Tibial nerve (tissue), 4 donors: ENCODE data around the gene GABRB1. TPM values are rescaled to one million over a fixed set of nuclear protein-coding genes. Genes with fewer than 3 reads are reported as not detected.

Experiments used
- DNase-seq, 2 donors: peaks; one replicate each; pipeline ENCODE4 v3.0.0-alpha.2; 2019; ENCODE audit warnings: low spot score in 2 of 2
- H3K27ac ChIP-seq, 4 donors: fragments of 200-600 bp; sonication (generic) in 3 of 4; one replicate each; pipeline ENCODE4 v1.5.1; 2017 to 2019; ENCODE audit warnings: mild to moderate bottlenecking in 1 of 4
- H3K27me3 ChIP-seq, 2 donors: fragments of 200-600 bp; sonication (generic) in 1 of 2; one replicate each; pipeline versions ENCODE4 v1.5.1 to v1.6.0; 2017 to 2019
- H3K36me3 ChIP-seq, 3 donors: fragments of 200-600 bp; sonication (generic); one replicate each; pipeline ENCODE4 v1.5.1; 2018 to 2019
- H3K4me1 ChIP-seq, 4 donors: fragments of 200-600 bp; sonication (generic) in 3 of 4; one replicate each; pipeline ENCODE4 v1.5.1; 2017 to 2019
- H3K4me3 ChIP-seq, 4 donors: fragments of 200-600 bp; sonication (generic) in 3 of 4; one replicate each; pipeline ENCODE4 v1.5.1; 2017 to 2019; ENCODE audit warnings: mild to moderate bottlenecking in 1 of 4, moderate library complexity in 1 of 4
- H3K9me3 ChIP-seq, 4 donors: fragments of 200-600 bp; sonication (generic) in 3 of 4; one replicate each; pipeline ENCODE4 v1.5.1; 2017 to 2019
- EP300 ChIP-seq, 2 donors: sonication (generic); formaldehyde crosslinking; IDR thresholded peaks; one replicate each; pipeline ENCODE4 v1.6.1; 2017; ENCODE audit warnings: antibody characterized with exemption in 2 of 2, mild to moderate bottlenecking in 1 of 2
- POLR2A ChIP-seq, 2 donors: fragments of 450-650 bp; IDR thresholded peaks; one replicate each; pipeline ENCODE4 v1.6.1; 2017; ENCODE audit warnings: antibody characterized with exemption in 2 of 2, mild to moderate bottlenecking in 2 of 2, moderate library complexity in 2 of 2
- WGBS, 2 donors: methylation state at CpG; one replicate each; pipeline ENCODE4 v1.1.5; 2018; 5-methylcytosine and 5-hydroxymethylcytosine counted together
- total RNA-seq, 4 donors: library from RNA; depleted of rRNA; stranded (reverse); fragments of >200 nt; gene quantifications; one replicate each; pipeline ENCODE4 v1.1.0, GENCODE V29; 2016
- TF ChIP-seq, protein P1 (sequence below), 5 experiments: fragments of 200-600 bp in 3 of 5; fragments of 450-650 bp in 2 of 5; sonication (generic) in 3 of 5; IDR thresholded peaks; one replicate each; pipeline ENCODE4 v1.5.1; 2016 to 2019; ENCODE audit warnings: antibody characterized with exemption in 5 of 5, mild to moderate bottlenecking in 3 of 5, moderate library complexity in 2 of 5

Gene GABRB1
- total RNA-seq, 4 donors from 2014 or later = not detected

DNA sequence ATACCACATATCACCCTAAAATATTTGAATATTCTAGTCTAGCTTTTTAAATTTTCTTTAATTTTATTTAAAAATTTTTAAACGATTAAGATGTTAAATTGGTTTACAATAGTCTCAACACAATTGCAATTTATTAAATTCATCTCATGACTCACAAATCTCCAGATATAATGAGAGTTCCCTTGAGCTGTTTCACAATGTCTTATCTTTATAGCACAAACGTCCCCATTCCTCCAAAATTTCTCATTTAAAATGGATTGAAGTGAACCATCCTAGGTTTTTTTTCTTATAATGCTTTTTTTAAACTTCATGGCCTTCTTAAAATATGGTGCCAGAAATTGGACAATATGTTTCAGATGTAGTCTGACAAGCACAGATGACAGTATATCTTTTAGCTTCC is 204.4 kb downstream of the GABRB1 start:
- WGBS, 2 donors = 63 to 66% methylated on average over 2 of the region's 2 CpGs
- Histone ChIP-seq H3K27me3 (no peaks in the 10 kb centered on the region), H3K27ac (no peak overlapping the region), H3K4me1 (no peaks in the 10 kb centered on the region), H3K4me3 (no peak overlapping the region), H3K9me3 (no peaks in the 10 kb centered on the region), H3K36me3 (no peaks in the 10 kb centered on the region)
- TF ChIP-seq EP300 (IDR thresholded peaks at IDR 0.05) (no peak), POLR2A (IDR thresholded peaks at IDR 0.05) (no peak)
- TF ChIP-seq, protein P1, sequence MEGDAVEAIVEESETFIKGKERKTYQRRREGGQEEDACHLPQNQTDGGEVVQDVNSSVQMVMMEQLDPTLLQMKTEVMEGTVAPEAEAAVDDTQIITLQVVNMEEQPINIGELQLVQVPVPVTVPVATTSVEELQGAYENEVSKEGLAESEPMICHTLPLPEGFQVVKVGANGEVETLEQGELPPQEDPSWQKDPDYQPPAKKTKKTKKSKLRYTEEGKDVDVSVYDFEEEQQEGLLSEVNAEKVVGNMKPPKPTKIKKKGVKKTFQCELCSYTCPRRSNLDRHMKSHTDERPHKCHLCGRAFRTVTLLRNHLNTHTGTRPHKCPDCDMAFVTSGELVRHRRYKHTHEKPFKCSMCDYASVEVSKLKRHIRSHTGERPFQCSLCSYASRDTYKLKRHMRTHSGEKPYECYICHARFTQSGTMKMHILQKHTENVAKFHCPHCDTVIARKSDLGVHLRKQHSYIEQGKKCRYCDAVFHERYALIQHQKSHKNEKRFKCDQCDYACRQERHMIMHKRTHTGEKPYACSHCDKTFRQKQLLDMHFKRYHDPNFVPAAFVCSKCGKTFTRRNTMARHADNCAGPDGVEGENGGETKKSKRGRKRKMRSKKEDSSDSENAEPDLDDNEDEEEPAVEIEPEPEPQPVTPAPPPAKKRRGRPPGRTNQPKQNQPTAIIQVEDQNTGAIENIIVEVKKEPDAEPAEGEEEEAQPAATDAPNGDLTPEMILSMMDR (IDR thresholded peaks at IDR 0.05) = no peak
- no peak for DNase-seq

GRCh38 chr4:47238667-47239066 is 207.3 kb downstream of the GABRB1 start:
- 50% methylated on average over 1 of the region's 1 CpG for WGBS, 2 donors
- Histone ChIP-seq H3K27me3 (no peaks in the 10 kb centered on the region), H3K9me3 (no peaks in the 10 kb centered on the region), H3K4me3 (no peak overlapping the region), H3K27ac (no peak overlapping the region), H3K36me3 (no peaks in the 10 kb centered on the region), H3K4me1 (no peaks in the 10 kb centered on the region)
- no peak for DNase-seq
- no peak for TF ChIP-seq POLR2A (IDR thresholded peaks at IDR 0.05)
- TF ChIP-seq, protein P1 (IDR thresholded peaks at IDR 0.05) = no peak
- TF ChIP-seq EP300 (IDR thresholded peaks at IDR 0.05) = no peak

- 68 to 71% methylated on average over 4 of the region's 4 CpGs for WGBS, 2 donors
- Histone ChIP-seq H3K4me1 (no peaks in the 10 kb centered on the region), H3K27me3 (no peaks in the 10 kb centered on the region), H3K4me3 (no peak overlapping the region), H3K36me3 (no peaks in the 10 kb centered on the region), H3K9me3 (no peaks in the 10 kb centered on the region), H3K27ac (no peak overlapping the region)
- no peak for TF ChIP-seq POLR2A (IDR thresholded peaks at IDR 0.05)
- TF ChIP-seq, protein P1 (IDR thresholded peaks at IDR 0.05) = no peak
- TF ChIP-seq EP300 (IDR thresholded peaks at IDR 0.05) = no peak
- DNase-seq = no peak
Measured at GRCh38 chr4:47239649-47240048, 208.3 kb downstream of the GABRB1 start.

GRCh38 chr4:47251348-47252135 is 220.2 kb downstream of the GABRB1 start:
- TF ChIP-seq EP300 (IDR thresholded peaks at IDR 0.05) (no peak), POLR2A (IDR thresholded peaks at IDR 0.05) (no peak)
- TF ChIP-seq, protein P1 (IDR thresholded peaks at IDR 0.05) = no peak
- Histone ChIP-seq H3K27ac (no peak overlapping the region), H3K27me3 (no peaks in the 10 kb centered on the region), H3K36me3 (no peaks in the 10 kb centered on the region), H3K9me3 (peaks cover 0 to 7% (median 0%) of the 10 kb centered on the region in 4 donors), H3K4me3 (no peak overlapping the region), H3K4me1 (no peaks in the 10 kb centered on the region)
- DNase-seq = no peak
- WGBS, 2 donors = 78 to 84% methylated on average over 9 of the region's 9 CpGs

DNA sequence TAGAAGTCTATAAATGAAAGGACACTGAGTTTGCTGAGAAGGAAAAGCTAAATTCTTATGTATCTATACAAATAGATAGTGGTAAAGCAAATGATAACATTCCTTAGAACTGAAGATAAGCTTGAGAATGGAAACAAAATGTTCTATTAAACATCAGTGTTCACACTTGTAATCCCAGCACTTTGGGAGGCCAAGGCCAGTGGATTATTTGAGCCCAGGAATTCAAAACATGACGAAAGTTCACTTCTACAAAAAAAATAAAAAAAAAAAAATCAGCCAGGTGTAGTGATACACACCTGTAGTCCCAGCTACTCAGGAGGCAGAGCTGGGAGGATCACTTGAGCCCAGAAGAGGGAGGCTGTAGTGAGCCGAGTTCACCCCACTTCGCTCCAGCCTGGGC is 232.4 kb downstream of the GABRB1 start:
- no peaks in the 10 kb centered on the region for H3K36me3 ChIP-seq
- 95 to 96% methylated on average over 3 of the region's 3 CpGs for WGBS, 2 donors
- H3K4me3 ChIP-seq = no peak overlapping the region
- H3K4me1 ChIP-seq = no peaks in the 10 kb centered on the region
- no peak overlapping the region for H3K27ac ChIP-seq
- TF ChIP-seq EP300 (IDR thresholded peaks at IDR 0.05) = no peak
- no peak for TF ChIP-seq POLR2A (IDR thresholded peaks at IDR 0.05)
- TF ChIP-seq, protein P1 (IDR thresholded peaks at IDR 0.05) = no peak
- no peaks in the 10 kb centered on the region for H3K9me3 ChIP-seq
- H3K27me3 ChIP-seq = no peaks in the 10 kb centered on the region
- DNase-seq = no peak
